HG03039 (cell line): Measurements from ENCODE around the gene MMP28.

Source experiments
- ATAC-seq: cut with Tn5 transposase; IDR thresholded peaks from one replicate; pipeline ENCODE4 v1.9.1; 2021; ENCODE audit warnings: mild to moderate bottlenecking, moderate library complexity; ENCODE audit not compliant: unreplicated experiment

Gene MMP28

DNA sequence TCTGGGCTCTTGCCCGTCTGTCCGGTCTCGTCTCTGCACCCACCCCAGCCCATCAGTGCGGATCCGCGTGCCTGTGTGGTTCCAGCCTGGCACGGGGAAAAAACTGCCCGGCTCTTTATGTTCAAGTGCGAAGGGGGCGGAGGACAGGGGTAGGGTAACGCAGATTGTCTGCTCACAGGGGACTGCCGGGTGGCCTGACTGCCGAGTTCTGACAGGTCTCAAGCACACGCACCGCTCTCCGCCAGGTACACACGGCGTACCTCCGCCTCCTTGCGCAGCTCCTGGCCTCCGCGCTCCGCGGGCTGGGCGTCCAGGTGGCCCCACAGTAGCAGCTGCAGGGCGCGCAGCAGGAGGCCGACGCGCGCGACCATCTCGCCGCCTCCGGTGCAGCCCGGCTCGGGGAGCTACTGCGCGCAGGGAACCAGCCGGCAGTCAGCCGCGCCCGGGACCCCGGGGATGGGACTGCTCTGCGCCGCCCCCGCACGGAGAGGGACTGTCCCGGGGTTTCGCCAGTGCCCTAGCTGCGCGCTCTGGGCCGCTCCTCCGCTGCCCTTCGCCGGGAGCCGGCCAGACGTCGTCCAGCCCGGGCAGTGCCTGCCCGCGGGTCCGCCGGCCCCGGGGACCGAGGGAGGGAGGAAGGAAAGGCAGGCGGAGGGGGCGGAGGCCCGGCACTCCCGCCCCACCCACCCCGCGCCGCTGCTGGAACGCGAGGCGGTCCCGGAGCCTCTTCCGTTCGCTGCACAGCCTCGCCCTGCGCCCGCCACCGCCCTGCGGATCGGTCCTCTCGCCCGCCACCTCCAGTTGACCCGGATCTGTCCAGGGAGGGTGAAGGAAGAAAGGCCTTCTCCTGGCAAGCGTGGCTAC is at the start of gene MMP28:
Gene MMP28, minus strand, starts transcription at position 635 of the 864 bp plus-strand sequence. Its CDS starts 264 bp downstream, at position 371.
- ATAC-seq, result no peak

GRCh38 chr17:35844547-35844946 is 49.1 kb upstream of the MMP28 start:
- ATAC-seq, result no peak

GRCh38 chr17:35843698-35844097 is 48.3 kb upstream of the MMP28 start:
- no peak for ATAC-seq

GRCh38 chr17:35842239-35842638 is 46.8 kb upstream of the MMP28 start:
- ATAC-seq, result no peak

DNA sequence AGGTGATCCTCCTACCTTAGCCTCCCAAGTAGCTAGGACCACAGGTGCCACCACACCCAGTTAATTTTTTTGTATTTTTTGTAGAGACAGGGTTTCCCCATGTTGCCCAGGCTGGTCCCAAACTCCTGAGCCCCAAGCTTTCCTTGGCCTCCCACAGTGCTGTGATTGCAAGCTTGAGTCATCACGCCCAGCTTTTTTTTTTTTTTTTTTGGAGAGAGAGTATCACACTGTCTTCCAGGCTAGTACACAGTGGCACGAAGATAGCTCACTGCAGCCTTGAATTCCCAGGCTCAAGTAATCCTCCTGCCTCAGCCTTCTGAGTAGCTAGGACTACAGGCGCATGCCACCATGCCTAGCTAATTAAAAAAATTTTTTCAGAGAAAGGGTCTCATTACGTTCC is 46.1 kb upstream of the MMP28 start:
- ATAC-seq, result no peak

- no peak for ATAC-seq
Observed at GRCh38 chr17:35841101-35841500, 45.7 kb upstream of the MMP28 start.

- no peak for ATAC-seq
Observed at GRCh38 chr17:35825206-35825605, 29.8 kb upstream of the MMP28 start.

- no peak for ATAC-seq
Observed at GRCh38 chr17:35821308-35821707, 25.9 kb upstream of the MMP28 start.

DNA sequence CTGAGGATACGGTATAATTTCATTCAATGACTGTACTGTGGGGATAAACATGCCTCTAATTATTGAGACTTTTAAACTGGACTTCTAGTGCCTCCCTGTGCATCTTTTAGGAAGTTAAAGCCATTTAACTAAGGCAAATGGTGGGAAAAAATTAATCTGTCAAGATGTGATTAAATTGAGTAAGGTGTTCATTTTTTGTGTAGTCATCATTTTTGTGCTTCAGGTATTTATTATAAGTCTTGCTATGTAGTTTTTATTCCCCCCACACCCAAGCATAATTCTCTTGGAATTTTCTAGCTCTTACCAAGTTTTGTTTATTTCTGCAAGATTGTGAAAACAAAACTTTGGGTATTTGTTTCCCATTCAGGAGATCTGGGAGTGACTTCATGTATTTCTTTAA is 24.0 kb upstream of the MMP28 start:
- ATAC-seq, result no peak

GRCh38 chr17:35817196-35817595 is 21.8 kb upstream of the MMP28 start:
- ATAC-seq, result no peak

- no peak for ATAC-seq
Observed at GRCh38 chr17:35816723-35817122, 21.3 kb upstream of the MMP28 start.

DNA sequence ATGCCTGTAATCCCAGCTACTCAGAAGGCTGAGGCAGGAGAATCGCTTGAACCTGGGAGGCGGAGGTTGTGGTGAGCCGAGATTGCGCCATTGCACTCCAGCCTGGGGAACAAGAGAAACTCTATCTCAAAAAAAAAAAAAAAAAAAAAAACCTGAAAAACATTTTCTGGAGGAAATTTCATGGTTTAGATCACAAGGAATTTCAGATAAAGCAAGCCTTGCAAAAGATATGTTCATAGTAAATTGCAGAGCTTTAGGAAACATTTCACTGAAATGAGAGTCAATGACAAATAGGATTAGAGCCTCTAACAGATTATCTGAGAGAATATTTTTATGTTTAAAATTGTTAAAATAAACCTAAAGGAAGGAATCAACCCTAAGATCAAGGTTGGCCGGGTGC is 17.0 kb upstream of the MMP28 start:
- no peak for ATAC-seq

GRCh38 chr17:35811759-35812158 is 16.3 kb upstream of the MMP28 start:
- ATAC-seq, result no peak

GRCh38 chr17:35809855-35810461 is 14.5 kb upstream of the MMP28 start:
- ATAC-seq, result no peak

- ATAC-seq, result peak; percentile 93
Observed at GRCh38 chr17:35808962-35809854, 13.8 kb upstream of the MMP28 start, which contains the start of gene TAF15. TAF15 (plus strand) TSS chr17:35809484; CDS start chr17:35809570, 86 bp downstream.

DNA sequence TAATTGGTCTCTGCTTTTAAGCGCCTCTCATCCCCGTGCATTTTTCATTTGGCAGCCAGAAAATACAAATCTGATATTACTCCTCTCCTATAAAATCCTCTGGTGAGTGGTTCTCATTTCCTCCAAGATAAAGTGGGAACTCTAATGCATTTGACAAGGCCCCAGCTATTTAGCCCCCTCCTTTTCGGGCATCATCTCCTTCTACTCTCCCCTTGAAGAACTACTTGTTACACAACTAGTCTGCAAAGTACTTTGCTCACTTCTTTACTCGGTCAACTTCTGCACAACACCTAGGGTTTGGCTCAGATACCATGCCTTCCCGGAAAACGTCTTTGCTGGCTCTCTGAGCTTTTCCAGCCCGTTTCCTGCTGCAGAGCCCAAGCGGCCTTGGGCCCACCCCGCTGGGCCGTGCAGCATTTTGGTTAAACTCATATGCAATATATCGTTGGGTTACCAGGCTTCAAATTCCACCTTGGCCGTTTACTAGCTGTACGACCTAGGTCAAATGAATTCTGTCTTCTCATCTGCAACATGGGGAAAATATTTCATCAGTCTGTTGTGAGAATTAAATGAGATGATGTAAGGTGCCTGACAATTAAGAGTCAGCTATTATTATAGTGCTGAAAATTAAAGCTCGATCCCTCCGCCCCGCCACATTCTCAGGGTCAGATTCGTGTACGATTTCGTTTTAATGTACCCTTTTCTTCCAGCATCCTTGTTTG is 13.0 kb upstream of the MMP28 start:
- ATAC-seq, result no peak

GRCh38 chr17:35807371-35808144 is 12.1 kb upstream of the MMP28 start:
- ATAC-seq, result no peak

DNA sequence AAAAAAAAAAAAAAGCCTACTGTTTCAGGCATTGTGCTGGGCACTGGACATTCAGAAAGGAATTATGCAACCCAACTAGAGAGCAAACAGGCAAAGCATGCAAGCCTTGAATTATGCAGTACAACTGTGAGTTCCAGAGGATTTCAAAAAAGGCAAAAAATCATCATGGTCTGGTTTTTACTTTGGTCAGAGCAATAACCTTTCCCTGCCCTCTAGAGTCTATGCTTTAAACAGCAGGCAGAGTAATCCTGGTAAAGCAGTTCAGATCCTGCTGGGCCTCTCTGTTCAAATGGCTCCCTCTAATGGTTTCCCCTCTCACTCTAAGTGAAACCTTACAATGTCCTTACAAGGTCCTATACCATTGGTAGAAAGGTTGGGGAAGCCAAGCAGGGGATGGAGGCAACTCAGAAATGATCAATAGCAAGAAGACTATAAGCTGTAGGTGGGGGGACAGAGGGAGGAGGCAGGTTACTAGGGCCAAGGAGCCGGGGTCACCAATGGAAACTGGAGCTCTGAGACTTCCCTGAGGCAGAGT is 9.3 kb upstream of the MMP28 start:
- ATAC-seq, result no peak

DNA sequence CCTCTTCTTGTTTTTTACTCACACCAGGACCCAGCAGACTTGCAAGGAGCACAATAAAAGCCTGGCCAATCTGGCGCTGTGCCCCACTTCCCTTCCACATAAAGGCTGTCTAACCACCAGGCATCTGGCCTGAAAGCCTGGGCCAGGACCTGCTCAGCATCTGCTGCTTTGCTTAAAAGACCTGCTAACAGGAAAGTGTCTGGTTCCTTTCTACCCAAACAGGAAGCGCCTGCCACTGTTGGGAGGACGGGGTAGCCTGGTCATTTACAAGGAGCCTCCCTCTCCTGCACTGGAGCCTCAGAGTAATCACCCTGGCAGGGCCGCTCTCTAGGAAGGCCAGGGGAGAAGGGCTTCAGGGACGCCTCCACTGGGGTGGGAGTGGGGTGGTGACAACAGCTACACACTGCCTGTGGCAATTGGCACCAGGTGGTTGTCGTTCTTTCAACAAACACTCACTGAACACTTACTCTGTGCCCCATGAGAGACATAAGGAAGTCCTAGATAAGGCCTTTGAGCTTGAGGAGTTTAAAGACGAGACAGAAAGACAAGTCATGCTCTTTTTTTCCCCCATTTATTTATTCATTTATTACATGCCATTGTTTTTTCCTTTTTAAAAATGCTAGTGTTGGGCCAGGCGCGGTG is 6.3 kb upstream of the MMP28 start:
- no peak for ATAC-seq
